OCI-LY7 (cell line): ENCODE results near the gene ZDHHC11B. TPM values are rescaled to one million over a fixed set of nuclear protein-coding genes. Genes with fewer than 3 reads are reported as not detected.

Experiments used
- BruUV-seq: library from RNA; stranded (reverse); fragments of 400-500 nt; replicated peaks from 2 replicates; lab custom pipeline; 2021; lab: Mats Ljungman, UMichigan
- CTCF ChIA-PET: fragments of 300-600 bp; sonication (Branson Sonifier 250); formaldehyde crosslinking; loops from one replicate; lab custom pipeline; 2022; ENCODE audit warnings: antibody characterized with exemption; ENCODE audit not compliant: unreplicated experiment; lab: Charles Lee
- POLR2A ChIA-PET: fragments of 300-600 bp; sonication (Branson Sonifier 250); formaldehyde crosslinking; loops from one replicate; lab custom pipeline; 2022; ENCODE audit warnings: antibody characterized with exemption; lab: Charles Lee
- DNase-seq: peaks from one replicate; pipeline ENCODE4 v3.0.0-alpha.2; 2015; ENCODE audit warnings: low spot score
- H2AFZ ChIP-seq: fragments of 200-600 bp; sonication (generic), shearing (Covaris generic); 2 replicates; pipeline ENCODE4 v1.6.1; 2014; ENCODE audit warnings: mild to moderate bottlenecking, antibody characterized with exemption, low read length, moderate library complexity
- H3K27ac ChIP-seq: fragments of 200-600 bp; sonication (generic); 2 replicates; pipeline ENCODE4 v1.5.1; 2014; ENCODE audit warnings: mixed run types, low read depth, mild to moderate bottlenecking, moderate library complexity, low read length, inconsistent platforms; ENCODE audit not compliant: poor library complexity, severe bottlenecking
- H3K36me3 ChIP-seq: fragments of 200-600 bp; sonication (generic); 2 replicates; pipeline ENCODE4 v1.6.1; 2014; ENCODE audit warnings: mild to moderate bottlenecking, antibody characterized with exemption, low read length, moderate library complexity, mixed read lengths; ENCODE audit not compliant: insufficient read depth
- H3K4me1 ChIP-seq: fragments of 200-600 bp; sonication (generic); 2 replicates; pipeline ENCODE4 v1.5.1; 2014; ENCODE audit warnings: mild to moderate bottlenecking, low read length; ENCODE audit not compliant: insufficient read depth, poor library complexity, severe bottlenecking
- H3K4me2 ChIP-seq: fragments of 200-600 bp; sonication (generic); 2 replicates; pipeline ENCODE4 v1.6.1; 2014; ENCODE audit warnings: mild to moderate bottlenecking, low read length
- H3K4me3 ChIP-seq: fragments of 200-600 bp; sonication (generic); 2 replicates; pipeline ENCODE4 v1.5.1; 2014; ENCODE audit warnings: mild to moderate bottlenecking, low read depth, low read length; ENCODE audit not compliant: poor library complexity, severe bottlenecking
- H3K79me2 ChIP-seq: fragments of 200-600 bp; sonication (generic); 2 replicates; pipeline ENCODE4 v1.6.1; 2016; ENCODE audit warnings: low read depth, mild to moderate bottlenecking, low read length, moderate library complexity, mixed read lengths; ENCODE audit not compliant: insufficient read depth
- H3K9me2 ChIP-seq: fragments of 200-600 bp; sonication (generic); 2 replicates; pipeline ENCODE4 v1.6.1; 2016; ENCODE audit warnings: mild to moderate bottlenecking, low read length, mixed read lengths; ENCODE audit not compliant: insufficient read depth
- H3K9me3 ChIP-seq: fragments of 200-600 bp; sonication (generic); 2 replicates; pipeline ENCODE4 v1.6.1; 2014; ENCODE audit warnings: mild to moderate bottlenecking, mixed run types, low read length, mixed read lengths
- H4K20me1 ChIP-seq: fragments of 200-600 bp; sonication (generic); 2 replicates; pipeline ENCODE4 v1.6.1; 2014; ENCODE audit warnings: mild to moderate bottlenecking, antibody characterized with exemption, low read length, moderate library complexity, mixed read lengths; ENCODE audit not compliant: insufficient read depth
- EZH2phosphoT487 ChIP-seq: fragments of 200-600 bp; sonication (generic); IDR thresholded peaks from 2 replicates; pipeline ENCODE4 v1.6.1; 2018; ENCODE audit warnings: low read depth, borderline replicate concordance, mild to moderate bottlenecking, mixed run types, antibody characterized with exemption, low read length, moderate library complexity, mixed read lengths
- intact Hi-C: fragments of 100-400 bp; cut with micrococcal nuclease; formaldehyde crosslinking; loops from one replicate; pipeline ENCODE4 v1.10.0; 2022; ENCODE audit not compliant: unreplicated experiment
- total RNA-seq, 2 experiments: library from RNA; depleted of rRNA in 1 of 2; stranded (reverse); fragments of >200 nt in 1 of 2; shearing (Covaris generic) in 1 of 2; gene quantifications; 2 replicates each; pipeline ENCODE4 v1.2.3, GENCODE V29; 2014 to 2022
- TF ChIP-seq, protein P1 (sequence below): fragments of 200-600 bp; sonication (generic); conservative IDR thresholded peaks from 2 replicates; pipeline ENCODE4 v1.5.1; 2014; ENCODE audit warnings: mild to moderate bottlenecking, antibody characterized with exemption, low read length, moderate library complexity, mixed read lengths

ZDHHC11B gene
- total RNA-seq, 2 experiments from 2014 or later, result 0.29 TPM; not detected in 1

DNA sequence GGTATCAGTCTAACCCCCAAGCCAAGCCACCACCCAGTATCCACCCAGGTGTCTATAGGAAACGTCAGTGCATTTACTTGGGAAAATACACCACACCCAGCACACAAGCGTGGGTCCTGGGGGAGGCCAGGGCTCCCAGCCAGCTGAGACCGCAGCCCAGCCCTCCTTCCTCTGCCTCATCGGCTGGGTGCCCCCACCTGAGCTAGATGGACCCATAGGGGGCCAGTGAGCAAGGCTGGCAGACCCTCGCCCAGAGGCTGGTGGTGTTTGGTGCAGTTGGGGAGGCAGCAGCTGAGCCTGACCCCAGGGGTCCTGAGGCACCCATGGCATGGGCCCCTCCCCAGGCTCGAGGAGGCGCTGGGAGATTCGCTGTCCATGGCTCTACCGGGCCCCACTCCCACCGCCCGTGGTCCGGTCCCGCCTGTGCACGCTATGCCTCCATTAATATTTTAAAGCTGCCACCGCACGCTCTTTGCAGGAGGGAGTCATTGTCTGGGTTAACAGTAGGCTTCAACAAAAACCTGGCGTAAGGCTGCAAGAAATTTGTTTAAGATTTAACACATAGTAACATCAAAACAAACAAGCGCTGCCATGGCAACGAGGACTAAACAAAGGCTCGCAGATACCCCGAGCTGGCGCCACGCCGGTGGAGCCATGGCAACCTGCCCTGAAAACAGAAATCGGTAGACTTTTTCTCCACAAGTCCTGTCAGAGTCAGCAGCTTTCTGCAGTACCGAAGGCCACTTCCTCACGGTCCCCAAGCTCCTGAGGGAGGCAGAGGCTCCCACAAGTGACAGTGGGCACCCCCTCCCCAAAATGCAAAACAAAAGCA is 112.0 kb downstream of the ZDHHC11B start:
- CTCF ChIA-PET, result no interaction called here
- Histone ChIP-seq H3K36me3 (0 out of 2 replicates have a peak, but pooled peaks cover under 1% of the 10 kb centered on the region), H3K4me3 (no peak overlapping the region), H3K27ac (no peak overlapping the region), H3K4me1 (no peaks in the 10 kb centered on the region), H3K9me2 (no peaks in the 10 kb centered on the region), H4K20me1 (no peaks in the 10 kb centered on the region), H3K79me2 (no peaks in the 10 kb centered on the region), H3K9me3 (no peaks in the 10 kb centered on the region), H3K4me2 (no peak overlapping the region), H2AFZ (no peak overlapping the region)
- BruUV-seq, result no TSS peak
- peak; percentile 27 for DNase-seq
- POLR2A ChIA-PET, result no interaction called here
- TF ChIP-seq, protein P1, sequence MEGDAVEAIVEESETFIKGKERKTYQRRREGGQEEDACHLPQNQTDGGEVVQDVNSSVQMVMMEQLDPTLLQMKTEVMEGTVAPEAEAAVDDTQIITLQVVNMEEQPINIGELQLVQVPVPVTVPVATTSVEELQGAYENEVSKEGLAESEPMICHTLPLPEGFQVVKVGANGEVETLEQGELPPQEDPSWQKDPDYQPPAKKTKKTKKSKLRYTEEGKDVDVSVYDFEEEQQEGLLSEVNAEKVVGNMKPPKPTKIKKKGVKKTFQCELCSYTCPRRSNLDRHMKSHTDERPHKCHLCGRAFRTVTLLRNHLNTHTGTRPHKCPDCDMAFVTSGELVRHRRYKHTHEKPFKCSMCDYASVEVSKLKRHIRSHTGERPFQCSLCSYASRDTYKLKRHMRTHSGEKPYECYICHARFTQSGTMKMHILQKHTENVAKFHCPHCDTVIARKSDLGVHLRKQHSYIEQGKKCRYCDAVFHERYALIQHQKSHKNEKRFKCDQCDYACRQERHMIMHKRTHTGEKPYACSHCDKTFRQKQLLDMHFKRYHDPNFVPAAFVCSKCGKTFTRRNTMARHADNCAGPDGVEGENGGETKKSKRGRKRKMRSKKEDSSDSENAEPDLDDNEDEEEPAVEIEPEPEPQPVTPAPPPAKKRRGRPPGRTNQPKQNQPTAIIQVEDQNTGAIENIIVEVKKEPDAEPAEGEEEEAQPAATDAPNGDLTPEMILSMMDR, result no peak
- no peak for TF ChIP-seq EZH2phosphoT487
- intact Hi-C loops, result loop anchor here (5.0 kb wide), 1 partner anchor 230 kb away; no protein-coding TSS in a partner anchor

DNA sequence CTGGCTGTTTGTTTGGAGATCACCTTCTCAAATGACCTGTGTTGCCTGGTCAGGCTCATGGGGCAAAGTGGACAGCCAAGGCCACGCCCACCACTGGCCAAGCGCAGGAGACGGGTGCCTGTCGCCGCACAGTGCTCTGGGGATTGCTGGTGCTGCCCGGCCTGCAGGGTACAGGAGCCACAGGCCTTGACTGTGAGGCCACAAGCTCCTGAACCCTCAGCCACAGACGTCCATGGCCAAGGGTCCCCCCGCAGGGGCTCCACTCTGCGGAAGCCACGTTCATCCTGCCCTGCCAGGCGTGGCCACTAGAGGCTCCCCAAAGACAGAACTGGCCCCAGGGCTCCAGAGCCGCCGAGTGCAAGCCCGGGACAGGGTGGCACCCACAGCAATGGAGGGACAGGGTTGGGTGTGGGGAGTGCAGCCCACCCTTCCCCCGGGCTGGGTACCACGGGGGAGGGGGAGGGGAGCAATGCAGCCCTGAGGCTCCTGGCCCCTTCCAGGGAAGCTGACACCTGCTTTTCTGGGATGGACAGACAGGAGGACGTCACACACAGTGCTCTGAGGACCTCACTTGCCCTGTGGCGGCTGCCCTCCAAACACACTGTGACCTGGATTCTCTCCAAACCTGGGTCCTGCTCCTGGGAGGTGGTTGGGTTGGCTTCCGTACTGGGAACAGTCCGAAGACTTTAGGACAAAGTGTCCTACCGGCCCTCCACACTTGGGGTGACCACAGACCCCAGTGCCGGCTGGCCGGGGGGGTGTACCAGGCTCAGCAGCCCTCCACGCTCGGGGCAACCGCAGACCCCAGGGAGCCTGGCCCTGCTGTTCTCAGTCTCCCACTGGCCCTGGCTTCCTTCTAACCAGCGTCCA is 112.8 kb downstream of the ZDHHC11B start:
- TF ChIP-seq, protein P1, result peak; percentile 70
- TF ChIP-seq EZH2phosphoT487, result no peak
- no peaks in the 10 kb centered on the region for H4K20me1 ChIP-seq
- H3K4me1 ChIP-seq, result no peaks in the 10 kb centered on the region
- no peak overlapping the region for H2AFZ ChIP-seq
- peaks cover 3% of the 10 kb centered on the region; the same call in 1 of the 2 replicates for H3K36me3 ChIP-seq
- no peak overlapping the region for H3K4me2 ChIP-seq
- BruUV-seq, result no TSS peak
- H3K9me3 ChIP-seq, result no peaks in the 10 kb centered on the region
- H3K4me3 ChIP-seq, result no peak overlapping the region
- ChIA-PET CTCF (no interaction called here), POLR2A (interaction anchor here (0.5 kb wide), 1 partner anchor 791 kb away, joined by 4 read pairs; no protein-coding TSS in a partner anchor)
- no peaks in the 10 kb centered on the region for H3K9me2 ChIP-seq
- DNase-seq, result peak; percentile 49
- intact Hi-C loops, result loop anchor here (5.0 kb wide), 1 partner anchor 231 kb away; no protein-coding TSS in a partner anchor
- no peak overlapping the region for H3K27ac ChIP-seq
- no peaks in the 10 kb centered on the region for H3K79me2 ChIP-seq
